PC-3 (cell line): ENCODE data around the gene GSDME.

Source experiments
- EZH2 ChIP-seq: fragments of 300-600 bp; sonication (generic); IDR thresholded peaks from one replicate; pipeline ENCODE4 v1.6.1; 2017; ENCODE audit warnings: antibody characterized with exemption, mild to moderate bottlenecking, low read length; ENCODE audit not compliant: unreplicated experiment
- EZH2phosphoT487 ChIP-seq: fragments of 300-600 bp; sonication (generic); IDR thresholded peaks from 2 replicates; pipeline ENCODE4 v1.6.1; 2018; ENCODE audit warnings: mild to moderate bottlenecking, antibody characterized with exemption, low read length, borderline replicate concordance
- TF ChIP-seq, protein P1 (sequence below): fragments of 300-600 bp; sonication (generic); conservative IDR thresholded peaks from 2 replicates; pipeline ENCODE4 v1.5.1; 2017; ENCODE audit warnings: antibody characterized with exemption, low read depth, mild to moderate bottlenecking, low read length

- TF ChIP-seq EZH2: no peak
- TF ChIP-seq, protein P1, sequence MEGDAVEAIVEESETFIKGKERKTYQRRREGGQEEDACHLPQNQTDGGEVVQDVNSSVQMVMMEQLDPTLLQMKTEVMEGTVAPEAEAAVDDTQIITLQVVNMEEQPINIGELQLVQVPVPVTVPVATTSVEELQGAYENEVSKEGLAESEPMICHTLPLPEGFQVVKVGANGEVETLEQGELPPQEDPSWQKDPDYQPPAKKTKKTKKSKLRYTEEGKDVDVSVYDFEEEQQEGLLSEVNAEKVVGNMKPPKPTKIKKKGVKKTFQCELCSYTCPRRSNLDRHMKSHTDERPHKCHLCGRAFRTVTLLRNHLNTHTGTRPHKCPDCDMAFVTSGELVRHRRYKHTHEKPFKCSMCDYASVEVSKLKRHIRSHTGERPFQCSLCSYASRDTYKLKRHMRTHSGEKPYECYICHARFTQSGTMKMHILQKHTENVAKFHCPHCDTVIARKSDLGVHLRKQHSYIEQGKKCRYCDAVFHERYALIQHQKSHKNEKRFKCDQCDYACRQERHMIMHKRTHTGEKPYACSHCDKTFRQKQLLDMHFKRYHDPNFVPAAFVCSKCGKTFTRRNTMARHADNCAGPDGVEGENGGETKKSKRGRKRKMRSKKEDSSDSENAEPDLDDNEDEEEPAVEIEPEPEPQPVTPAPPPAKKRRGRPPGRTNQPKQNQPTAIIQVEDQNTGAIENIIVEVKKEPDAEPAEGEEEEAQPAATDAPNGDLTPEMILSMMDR: no peak
- TF ChIP-seq EZH2phosphoT487: no peak
Observed at GRCh38 chr7:24802300-24802699, 45.0 kb upstream of the GSDME start.
